Chondrocyte (in vitro differentiated cells): ENCODE measurements around the gene TOR1B. TPM values are rescaled to one million over a fixed set of nuclear protein-coding genes. Genes with fewer than 3 reads are reported as not detected.
A peak's percentile ranks its signal among the peaks of the same experiment; 100 is the strongest.

Experiments
- DNase-seq: peaks from one replicate; pipeline ENCODE4 v3.0.0; 2021; ENCODE audit warnings: mixed read lengths, low spot score
- H3K27ac Mint-ChIP-seq: one replicate; pipeline ENCODE4 v1.8.0; 2021; ENCODE audit warnings: mild to moderate bottlenecking, moderate library complexity, mixed read lengths; ENCODE audit not compliant: unreplicated experiment
- H3K27me3 Mint-ChIP-seq: 2 replicates; pipeline ENCODE4 v1.8.0; 2021; ENCODE audit warnings: low read depth, mixed read lengths
- H3K36me3 Mint-ChIP-seq: 2 replicates; pipeline ENCODE4 v1.8.0; 2021; ENCODE audit warnings: low read depth, mixed read lengths
- H3K4me1 Mint-ChIP-seq: 2 replicates; pipeline ENCODE4 v1.8.0; 2021; ENCODE audit warnings: low read depth, mild to moderate bottlenecking, mixed read lengths
- H3K4me3 Mint-ChIP-seq: one replicate; pipeline ENCODE4 v1.8.0; 2021; ENCODE audit warnings: mild to moderate bottlenecking, moderate library complexity, mixed read lengths; ENCODE audit not compliant: unreplicated experiment
- H3K9me3 Mint-ChIP-seq: 2 replicates; pipeline ENCODE4 v1.8.0; 2021; ENCODE audit warnings: low read depth, mixed read lengths
- CTCF ChIP-seq: fragments of 200-600 bp; sonication (generic); IDR thresholded peaks from 2 replicates; pipeline ENCODE4 v1.5.0; 2021; ENCODE audit warnings: antibody characterized with exemption, mild to moderate bottlenecking, moderate library complexity
- long read RNA-seq: library from polyadenylated mRNA; stranded (forward); transcript quantifications from one replicate; pipeline ENCODE4 v2.0.0, GENCODE V29; 2021
- total RNA-seq: library from RNA; stranded (reverse); gene quantifications from 3 replicates; pipeline ENCODE4 v1.2.1, GENCODE V29; 2021

The TOR1B gene, protein sequence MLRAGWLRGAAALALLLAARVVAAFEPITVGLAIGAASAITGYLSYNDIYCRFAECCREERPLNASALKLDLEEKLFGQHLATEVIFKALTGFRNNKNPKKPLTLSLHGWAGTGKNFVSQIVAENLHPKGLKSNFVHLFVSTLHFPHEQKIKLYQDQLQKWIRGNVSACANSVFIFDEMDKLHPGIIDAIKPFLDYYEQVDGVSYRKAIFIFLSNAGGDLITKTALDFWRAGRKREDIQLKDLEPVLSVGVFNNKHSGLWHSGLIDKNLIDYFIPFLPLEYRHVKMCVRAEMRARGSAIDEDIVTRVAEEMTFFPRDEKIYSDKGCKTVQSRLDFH
- total RNA-seq, result 39.4 to 44.2 TPM (median 39.8 TPM) in 3 replicates
- long read RNA-seq, transcript TOR1B-201 (5 exons, 2,769 nt), result major isoform, 9 of 13 reads
- long read RNA-seq, partial matches to known transcripts, result 0 of 13 reads
- long read RNA-seq, other reads (novel, unspliced or antisense), result 3 of 13 reads

GRCh38 chr9:129802833-129803675 lies at the start of gene TOR1B:
TOR1B (plus strand) TSS chr9:129803184; CDS start chr9:129803213, 29 bp downstream.
- Mint-ChIP-seq H3K27ac (peak within 1 kb of the TSS; percentile 92), H3K27me3 (no peaks in the 10 kb centered on the region), H3K36me3 (peaks cover 9% of the 10 kb centered on the region), H3K4me3 (peak within 1 kb of the TSS; percentile 85), H3K4me1 (peaks cover 14% of the 10 kb centered on the region), H3K9me3 (no peaks in the 10 kb centered on the region)
- TF ChIP-seq CTCF, result no peak
- DNase-seq, result peak; percentile 98

DNA sequence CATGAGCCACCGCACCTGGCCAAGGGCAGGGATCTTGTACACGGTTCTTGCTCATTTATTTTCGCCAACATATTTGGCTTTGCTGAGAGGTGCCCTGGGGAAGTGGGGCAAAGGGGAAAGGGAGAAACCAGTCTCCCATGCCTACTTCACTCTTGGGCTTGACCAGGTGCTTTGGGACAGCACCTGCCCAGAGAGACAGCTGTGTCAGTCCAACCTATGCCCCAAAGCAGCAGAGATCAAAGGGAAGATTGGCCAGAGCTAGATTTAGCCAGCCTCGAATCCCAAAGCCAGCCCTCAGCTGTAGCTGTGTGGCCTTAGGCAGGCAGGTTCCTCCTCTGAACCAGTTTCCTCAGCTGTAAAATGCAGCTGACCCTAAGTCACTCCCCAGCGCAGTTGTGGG lies 47.8 kb upstream of the TOR1B start:
- DNase-seq, result no peak
- no peak for TF ChIP-seq CTCF
- Mint-ChIP-seq H3K9me3 (no peaks in the 10 kb centered on the region), H3K27ac (no peak overlapping the region), H3K27me3 (peaks cover 11% of the 10 kb centered on the region), H3K36me3 (no peaks in the 10 kb centered on the region), H3K4me1 (peaks cover 19% of the 10 kb centered on the region), H3K4me3 (no peak overlapping the region)

DNA sequence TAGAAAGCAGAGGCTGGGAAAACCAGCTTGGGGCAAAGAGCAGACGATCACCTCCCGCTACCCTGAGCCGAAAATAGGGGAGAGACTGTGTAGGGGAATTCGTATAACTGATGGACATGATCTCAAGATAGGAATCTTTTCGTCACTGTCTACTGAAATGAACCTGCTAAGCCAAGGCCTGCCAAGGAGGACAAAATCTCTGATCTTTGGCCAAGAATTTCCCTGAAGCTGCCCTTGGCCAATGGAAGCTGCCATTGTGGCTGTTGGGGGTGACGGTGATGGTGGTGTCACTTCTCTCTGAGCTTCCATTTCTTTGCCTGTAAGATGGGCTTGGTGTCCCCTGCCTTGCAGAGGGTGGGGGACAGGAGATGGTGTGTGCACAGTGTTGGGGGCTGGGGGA lies 46.8 kb upstream of the TOR1B start:
- Mint-ChIP-seq H3K4me3 (no peak overlapping the region), H3K36me3 (no peaks in the 10 kb centered on the region), H3K9me3 (no peaks in the 10 kb centered on the region), H3K27me3 (peaks cover 11% of the 10 kb centered on the region), H3K27ac (no peak overlapping the region), H3K4me1 (peaks cover 16% of the 10 kb centered on the region)
- no peak for DNase-seq
- TF ChIP-seq CTCF, result no peak

DNA sequence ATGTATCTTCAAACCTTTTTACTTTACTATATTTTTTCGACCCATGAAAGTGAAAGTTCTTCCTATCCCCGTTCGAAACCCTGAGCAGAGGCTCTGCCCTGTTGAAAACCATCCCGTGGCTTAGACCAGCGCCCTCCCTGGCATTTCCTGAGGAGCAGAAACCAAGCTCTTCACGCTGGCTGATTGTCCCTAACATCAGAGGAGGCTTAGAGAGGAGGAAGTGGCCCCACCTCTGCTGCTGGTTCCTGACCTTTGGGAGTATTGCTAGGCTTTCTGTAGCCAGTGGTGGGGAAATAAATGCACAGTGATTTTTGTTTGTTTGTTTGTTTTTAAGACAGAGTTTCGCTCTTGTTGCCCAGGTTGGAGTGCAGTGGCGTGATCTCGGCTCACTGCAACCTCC lies 45.9 kb upstream of the TOR1B start:
- Mint-ChIP-seq H3K4me1 (peaks cover 21% of the 10 kb centered on the region), H3K9me3 (no peaks in the 10 kb centered on the region), H3K36me3 (no peaks in the 10 kb centered on the region), H3K4me3 (no peak overlapping the region), H3K27ac (no peak overlapping the region), H3K27me3 (peaks cover 11% of the 10 kb centered on the region)
- DNase-seq, result no peak
- no peak for TF ChIP-seq CTCF

DNA sequence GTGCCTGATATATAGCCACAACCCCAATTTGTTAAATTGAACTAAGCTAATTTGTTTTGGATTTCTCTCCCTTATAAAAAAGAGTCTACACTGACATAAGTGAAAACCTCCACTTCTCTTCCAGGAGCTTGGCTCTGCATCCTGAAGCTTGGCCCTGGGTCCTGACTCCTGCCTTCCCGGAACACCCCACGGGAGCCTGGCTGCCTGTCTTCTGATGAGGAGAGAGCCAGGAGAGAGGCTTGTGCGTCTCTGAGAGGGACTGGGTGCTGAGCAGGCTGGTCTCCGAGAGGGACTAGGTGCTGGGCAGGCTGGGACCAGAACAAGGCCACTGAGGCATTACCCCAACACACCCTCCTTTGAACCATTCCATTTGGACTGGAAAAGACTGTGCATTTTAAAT lies 43.7 kb upstream of the TOR1B start:
- no peaks in the 10 kb centered on the region for H3K9me3 Mint-ChIP-seq
- DNase-seq, result no peak
- H3K4me1 Mint-ChIP-seq, result peaks cover 17% of the 10 kb centered on the region
- H3K27me3 Mint-ChIP-seq, result peaks cover 7% of the 10 kb centered on the region
- no peak overlapping the region for H3K4me3 Mint-ChIP-seq
- no peak for TF ChIP-seq CTCF
- H3K27ac Mint-ChIP-seq, result no peak overlapping the region
- H3K36me3 Mint-ChIP-seq, result no peaks in the 10 kb centered on the region
